A549 (cell line): ENCODE data around the gene ZNF229. TPM values are rescaled to one million over a fixed set of nuclear protein-coding genes. Genes with fewer than 3 reads are reported as not detected.
A peak's percentile ranks its signal among the peaks of the same experiment; 100 is the strongest.
"Not testable (repeated sequence)": the region's sequence is repeated elsewhere in the genome, so short reads cannot be mapped to it uniquely, and the experiment has no call there.

ENCODE experiments used
- ATAC-seq, 2 experiments: fragments of 200-7000 bp in 1 of 2; fragments of >200 bp in 1 of 2; cut with Nextera tagmentation in 1 of 2; cut with Tn5 transposase in 1 of 2; 3 replicates each; pipeline versions ENCODE4 v1.8.0 to v1.9.1; 2018 to 2020; ENCODE audit warnings: mild to moderate bottlenecking in 1 of 2, moderate library complexity in 1 of 2
- CTCF ChIA-PET: fragments of 300-600 bp; sonication (Branson Sonifier 250); formaldehyde crosslinking; extraction: SDS; loops from one replicate; lab custom pipeline; 2021; ENCODE audit warnings: antibody characterized with exemption, inconsistent platforms; lab: Yijun Ruan, JAX
- POLR2A ChIA-PET: fragments of 350-600 bp; formaldehyde crosslinking; extraction: SDS; loops from one replicate; lab custom pipeline; 2021; ENCODE audit warnings: antibody characterized with exemption, inconsistent platforms; lab: Yijun Ruan, JAX
- DNase-seq, 2 experiments: peaks; one replicate each; pipeline versions ENCODE4 v3.0.0 to v3.0.0-alpha.2; 2011 to 2016; ENCODE audit warnings: low read depth in 1 of 2, low spot score in 1 of 2
- FAIRE-seq: peaks from 2 replicates; lab custom pipeline; 2011; peaks lifted over from hg19 to GRCh38; lab: Jason Lieb, UNC
- H3K27ac ChIP-seq, 2 experiments: fragments of >200 bp; sonication (Bioruptor Twin); formaldehyde crosslinking; 3 replicates each; pipeline ENCODE4 v1.5.1; 2016 to 2017
- H3K4me1 ChIP-seq: fragments of >200 bp; sonication (Bioruptor Twin); formaldehyde crosslinking; 3 replicates; pipeline ENCODE4 v1.6.1; 2016
- H3K4me2 ChIP-seq: fragments of >200 bp; sonication (Bioruptor Twin); formaldehyde crosslinking; 3 replicates; pipeline ENCODE4 v1.6.1; 2016
- H3K4me3 ChIP-seq: fragments of >200 bp; sonication (Bioruptor Twin); formaldehyde crosslinking; 3 replicates; pipeline ENCODE4 v1.5.1; 2016
- H3K9me3 ChIP-seq: fragments of >200 bp; sonication (Bioruptor Twin); formaldehyde crosslinking; 3 replicates; pipeline ENCODE4 v1.6.1; 2016
- BHLHE40 ChIP-seq: IDR thresholded peaks from 2 replicates; pipeline ENCODE4 v1.6.1; 2012; ENCODE audit warnings: low read depth, low read length, inconsistent platforms
- CHD2 ChIP-seq: fragments of 150-350 bp; IDR thresholded peaks from 2 replicates; pipeline ENCODE4 v1.6.1; 2014; ENCODE audit warnings: low read length; ENCODE audit not compliant: partially characterized antibody
- CHD4 ChIP-seq: fragments of 200-600 bp; sonication (generic); IDR thresholded peaks from 2 replicates; pipeline ENCODE4 v1.6.1; 2016; ENCODE audit warnings: antibody characterized with exemption, mild to moderate bottlenecking, borderline replicate concordance
- FOSL2 ChIP-seq, 2 experiments: fragments of 450-650 bp in 1 of 2; fragments of >200 bp in 1 of 2; sonication (Bioruptor Twin) in 1 of 2; formaldehyde crosslinking; IDR thresholded peaks; 2 replicates each; pipeline versions ENCODE4 v1.5.0 to v1.6.1; 2016 to 2020; ENCODE audit warnings: mild to moderate bottlenecking in 1 of 2, moderate library complexity in 1 of 2
- GATA3 ChIP-seq: IDR thresholded peaks from 2 replicates; pipeline ENCODE4 v1.6.1; 2012; ENCODE audit warnings: borderline replicate concordance
- HOXB13 ChIP-seq: fragments of 250-450 bp; sonication (Bioruptor Pico); IDR thresholded peaks from 2 replicates; pipeline ENCODE4 v1.5.0; 2020; ENCODE audit warnings: low read depth, mild to moderate bottlenecking, moderate library complexity
- MAFK ChIP-seq: fragments of 450-650 bp; IDR thresholded peaks from 2 replicates; pipeline ENCODE4 v1.6.1; 2014; ENCODE audit not compliant: partially characterized antibody
- MYC ChIP-seq: IDR thresholded peaks from 2 replicates; pipeline ENCODE4 v1.6.1; 2012; ENCODE audit warnings: mild to moderate bottlenecking, inconsistent platforms, low read length, improper control_type of control experiment, borderline replicate concordance
- NFE2L2 ChIP-seq: fragments of 150-350 bp; conservative IDR thresholded peaks from 2 replicates; pipeline ENCODE4 v1.6.1; 2014; ENCODE audit warnings: low read length
- NR3C1 ChIP-seq: fragments of >200 bp; sonication (Bioruptor Twin); formaldehyde crosslinking; IDR thresholded peaks from 3 replicates; pipeline ENCODE4 v1.6.1; 2017
- SMC3 ChIP-seq: fragments of >200 bp; sonication (Bioruptor Twin); formaldehyde crosslinking; IDR thresholded peaks from 3 replicates; pipeline ENCODE4 v1.6.1; 2018; ENCODE audit warnings: inconsistent platforms
- TP53 ChIP-seq: fragments of 250-450 bp; sonication (Bioruptor Pico); IDR thresholded peaks from 2 replicates; pipeline ENCODE4 v1.5.0; 2021; ENCODE audit warnings: mild to moderate bottlenecking, moderate library complexity
- ZC3H11A ChIP-seq: fragments of 450-650 bp; IDR thresholded peaks from 2 replicates; pipeline ENCODE4 v1.6.1; 2014; ENCODE audit warnings: antibody characterized with exemption, mild to moderate bottlenecking
- WGBS: methylation state at CpG from one replicate; pipeline ENCODE4 v1.1.6; 2017; ENCODE audit errors: missing lambda C conversion rate; 5-methylcytosine and 5-hydroxymethylcytosine counted together
- polyA plus RNA-seq, 4 experiments: library from polyadenylated mRNA; depleted of rRNA in 3 of 4; stranded (reverse); fragments of >200 nt; fragmentation: RNase III in 1 of 4; extraction: RNeasy Plus Mini Kit Qiagen cat#74134 plus additional on column Dnase treatment in 1 of 4; gene quantifications; 2 replicates in 3 of 4; 3 replicates in 1 of 4; pipeline ENCODE4 v1.2.3, GENCODE V29; 2011 to 2017
- TF ChIP-seq, protein P1 (sequence below): fragments of 200-600 bp; sonication (generic); IDR thresholded peaks from 2 replicates; pipeline ENCODE4 v1.6.1; 2016; ENCODE audit warnings: antibody characterized with exemption, mild to moderate bottlenecking, moderate library complexity
- TF ChIP-seq, protein P2 (sequence below): fragments of >200 bp; sonication (Bioruptor Twin); formaldehyde crosslinking; IDR thresholded peaks from 3 replicates; pipeline ENCODE4 v1.5.1; 2016
- TF ChIP-seq, protein P3 (sequence below): fragments of 250-450 bp; sonication (Bioruptor Pico); IDR thresholded peaks from 2 replicates; pipeline ENCODE4 v1.5.0; 2021; ENCODE audit warnings: mild to moderate bottlenecking, moderate library complexity, borderline replicate concordance
- TF ChIP-seq, protein P4 (sequence below): fragments of 450-650 bp; IDR thresholded peaks from 2 replicates; pipeline ENCODE4 v1.6.1; 2014; ENCODE audit warnings: antibody characterized with exemption

ZNF229 gene
- polyA plus RNA-seq, 2 of the 4 experiments (the other 2 are of a cell fraction) = 5.3 to 10.0 TPM

DNA sequence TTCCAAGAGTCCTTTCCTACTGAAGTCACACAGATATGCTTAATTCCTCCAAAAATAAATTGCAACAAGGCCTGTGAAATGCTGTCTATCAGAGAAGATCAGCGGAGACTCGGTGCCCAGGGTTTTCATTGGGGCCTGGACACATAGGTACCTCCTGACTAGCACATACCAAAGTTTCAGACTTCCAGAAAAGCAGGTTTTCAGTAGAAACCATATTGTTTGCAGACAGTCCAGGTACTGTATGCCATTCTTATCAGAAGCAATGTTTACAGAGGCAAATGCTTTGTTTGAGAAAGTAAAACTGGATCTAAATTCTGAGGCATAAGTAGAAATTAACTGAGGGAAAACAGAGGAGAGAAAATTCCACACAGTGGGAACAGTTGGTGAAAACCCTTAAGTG is 12.8 kb downstream of the ZNF229 start:
- DNase-seq (no peak), ATAC-seq (no peak), FAIRE-seq (no peak)
- Histone ChIP-seq H3K4me3 (no peak overlapping the region), H3K27ac (no peak overlapping the region), H3K9me3 (peaks cover 78% of the 10 kb centered on the region), H3K4me1 (no peaks in the 10 kb centered on the region), H3K4me2 (no peak overlapping the region)
- no peak for TF ChIP-seq ZC3H11A
- TF ChIP-seq CHD2 = no peak
- no peak for TF ChIP-seq NFE2L2
- no peak for TF ChIP-seq CHD4
- TF ChIP-seq MAFK = no peak
- TF ChIP-seq, protein P1, sequence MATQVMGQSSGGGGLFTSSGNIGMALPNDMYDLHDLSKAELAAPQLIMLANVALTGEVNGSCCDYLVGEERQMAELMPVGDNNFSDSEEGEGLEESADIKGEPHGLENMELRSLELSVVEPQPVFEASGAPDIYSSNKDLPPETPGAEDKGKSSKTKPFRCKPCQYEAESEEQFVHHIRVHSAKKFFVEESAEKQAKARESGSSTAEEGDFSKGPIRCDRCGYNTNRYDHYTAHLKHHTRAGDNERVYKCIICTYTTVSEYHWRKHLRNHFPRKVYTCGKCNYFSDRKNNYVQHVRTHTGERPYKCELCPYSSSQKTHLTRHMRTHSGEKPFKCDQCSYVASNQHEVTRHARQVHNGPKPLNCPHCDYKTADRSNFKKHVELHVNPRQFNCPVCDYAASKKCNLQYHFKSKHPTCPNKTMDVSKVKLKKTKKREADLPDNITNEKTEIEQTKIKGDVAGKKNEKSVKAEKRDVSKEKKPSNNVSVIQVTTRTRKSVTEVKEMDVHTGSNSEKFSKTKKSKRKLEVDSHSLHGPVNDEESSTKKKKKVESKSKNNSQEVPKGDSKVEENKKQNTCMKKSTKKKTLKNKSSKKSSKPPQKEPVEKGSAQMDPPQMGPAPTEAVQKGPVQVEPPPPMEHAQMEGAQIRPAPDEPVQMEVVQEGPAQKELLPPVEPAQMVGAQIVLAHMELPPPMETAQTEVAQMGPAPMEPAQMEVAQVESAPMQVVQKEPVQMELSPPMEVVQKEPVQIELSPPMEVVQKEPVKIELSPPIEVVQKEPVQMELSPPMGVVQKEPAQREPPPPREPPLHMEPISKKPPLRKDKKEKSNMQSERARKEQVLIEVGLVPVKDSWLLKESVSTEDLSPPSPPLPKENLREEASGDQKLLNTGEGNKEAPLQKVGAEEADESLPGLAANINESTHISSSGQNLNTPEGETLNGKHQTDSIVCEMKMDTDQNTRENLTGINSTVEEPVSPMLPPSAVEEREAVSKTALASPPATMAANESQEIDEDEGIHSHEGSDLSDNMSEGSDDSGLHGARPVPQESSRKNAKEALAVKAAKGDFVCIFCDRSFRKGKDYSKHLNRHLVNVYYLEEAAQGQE = no peak
- TF ChIP-seq GATA3 = no peak
- no peak for TF ChIP-seq BHLHE40
- TF ChIP-seq, protein P2, sequence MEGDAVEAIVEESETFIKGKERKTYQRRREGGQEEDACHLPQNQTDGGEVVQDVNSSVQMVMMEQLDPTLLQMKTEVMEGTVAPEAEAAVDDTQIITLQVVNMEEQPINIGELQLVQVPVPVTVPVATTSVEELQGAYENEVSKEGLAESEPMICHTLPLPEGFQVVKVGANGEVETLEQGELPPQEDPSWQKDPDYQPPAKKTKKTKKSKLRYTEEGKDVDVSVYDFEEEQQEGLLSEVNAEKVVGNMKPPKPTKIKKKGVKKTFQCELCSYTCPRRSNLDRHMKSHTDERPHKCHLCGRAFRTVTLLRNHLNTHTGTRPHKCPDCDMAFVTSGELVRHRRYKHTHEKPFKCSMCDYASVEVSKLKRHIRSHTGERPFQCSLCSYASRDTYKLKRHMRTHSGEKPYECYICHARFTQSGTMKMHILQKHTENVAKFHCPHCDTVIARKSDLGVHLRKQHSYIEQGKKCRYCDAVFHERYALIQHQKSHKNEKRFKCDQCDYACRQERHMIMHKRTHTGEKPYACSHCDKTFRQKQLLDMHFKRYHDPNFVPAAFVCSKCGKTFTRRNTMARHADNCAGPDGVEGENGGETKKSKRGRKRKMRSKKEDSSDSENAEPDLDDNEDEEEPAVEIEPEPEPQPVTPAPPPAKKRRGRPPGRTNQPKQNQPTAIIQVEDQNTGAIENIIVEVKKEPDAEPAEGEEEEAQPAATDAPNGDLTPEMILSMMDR = no peak
- TF ChIP-seq, protein P3, sequence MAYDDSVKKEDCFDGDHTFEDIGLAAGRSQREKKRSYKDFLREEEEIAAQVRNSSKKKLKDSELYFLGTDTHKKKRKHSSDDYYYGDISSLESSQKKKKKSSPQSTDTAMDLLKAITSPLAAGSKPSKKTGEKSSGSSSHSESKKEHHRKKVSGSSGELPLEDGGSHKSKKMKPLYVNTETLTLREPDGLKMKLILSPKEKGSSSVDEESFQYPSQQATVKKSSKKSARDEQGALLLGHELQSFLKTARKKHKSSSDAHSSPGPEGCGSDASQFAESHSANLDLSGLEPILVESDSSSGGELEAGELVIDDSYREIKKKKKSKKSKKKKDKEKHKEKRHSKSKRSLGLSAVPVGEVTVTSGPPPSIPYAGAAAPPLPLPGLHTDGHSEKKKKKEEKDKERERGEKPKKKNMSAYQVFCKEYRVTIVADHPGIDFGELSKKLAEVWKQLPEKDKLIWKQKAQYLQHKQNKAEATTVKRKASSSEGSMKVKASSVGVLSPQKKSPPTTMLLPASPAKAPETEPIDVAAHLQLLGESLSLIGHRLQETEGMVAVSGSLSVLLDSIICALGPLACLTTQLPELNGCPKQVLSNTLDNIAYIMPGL (CRISPR knock-in tag) = no peak
- TF ChIP-seq, protein P4, sequence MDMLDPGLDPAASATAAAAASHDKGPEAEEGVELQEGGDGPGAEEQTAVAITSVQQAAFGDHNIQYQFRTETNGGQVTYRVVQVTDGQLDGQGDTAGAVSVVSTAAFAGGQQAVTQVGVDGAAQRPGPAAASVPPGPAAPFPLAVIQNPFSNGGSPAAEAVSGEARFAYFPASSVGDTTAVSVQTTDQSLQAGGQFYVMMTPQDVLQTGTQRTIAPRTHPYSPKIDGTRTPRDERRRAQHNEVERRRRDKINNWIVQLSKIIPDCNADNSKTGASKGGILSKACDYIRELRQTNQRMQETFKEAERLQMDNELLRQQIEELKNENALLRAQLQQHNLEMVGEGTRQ = no peak
- no peak for TF ChIP-seq HOXB13 (CRISPR knock-in tag)
- no peak for TF ChIP-seq FOSL2 (IDR thresholded peaks at IDR 0.05)
- no peak for TF ChIP-seq FOSL2 (CRISPR knock-in tag; IDR thresholded peaks at IDR 0.05)
- no peak for TF ChIP-seq MYC
- TF ChIP-seq TP53 (CRISPR knock-in tag) = no peak
- TF ChIP-seq SMC3 = no peak
- no peak for TF ChIP-seq NR3C1
- CTCF ChIA-PET = no interaction called here
- 62% methylated on average over 2 of the region's 2 CpGs for WGBS
- POLR2A ChIA-PET = no interaction called here

DNA sequence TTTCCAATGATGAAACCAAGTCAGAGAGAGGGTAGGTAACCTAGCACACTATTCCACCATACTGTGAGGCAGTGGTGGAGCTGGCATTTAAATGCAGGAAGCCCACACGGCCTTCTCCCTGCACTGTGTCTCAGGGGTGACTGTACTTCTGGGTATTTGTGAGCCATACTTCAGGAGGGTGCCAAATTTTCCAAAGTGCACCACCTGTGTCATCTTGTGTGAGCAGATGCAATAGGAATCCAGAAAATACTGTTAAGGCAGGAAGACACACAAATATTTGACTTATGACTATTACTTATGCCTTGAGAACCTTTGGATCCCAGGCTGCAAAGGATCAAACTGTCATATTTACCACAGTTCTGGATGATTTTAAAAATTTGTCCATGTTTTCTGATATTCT is 17.3 kb downstream of the ZNF229 start:
- Histone ChIP-seq H3K4me1 (no peaks in the 10 kb centered on the region), H3K4me3 (no peak overlapping the region), H3K27ac (no peak overlapping the region), H3K9me3 (peaks cover 90% of the 10 kb centered on the region)
- CTCF ChIA-PET = no interaction called here
- 29% methylated on average over 1 of the region's 1 CpG for WGBS
- no peak for DNase-seq
- no peak for TF ChIP-seq BHLHE40
- TF ChIP-seq, all 56 proteins: peak for 0
- no peak for FAIRE-seq
- ATAC-seq = no peak
- no peak overlapping the region for H3K4me2 ChIP-seq
- POLR2A ChIA-PET = no interaction called here

DNA sequence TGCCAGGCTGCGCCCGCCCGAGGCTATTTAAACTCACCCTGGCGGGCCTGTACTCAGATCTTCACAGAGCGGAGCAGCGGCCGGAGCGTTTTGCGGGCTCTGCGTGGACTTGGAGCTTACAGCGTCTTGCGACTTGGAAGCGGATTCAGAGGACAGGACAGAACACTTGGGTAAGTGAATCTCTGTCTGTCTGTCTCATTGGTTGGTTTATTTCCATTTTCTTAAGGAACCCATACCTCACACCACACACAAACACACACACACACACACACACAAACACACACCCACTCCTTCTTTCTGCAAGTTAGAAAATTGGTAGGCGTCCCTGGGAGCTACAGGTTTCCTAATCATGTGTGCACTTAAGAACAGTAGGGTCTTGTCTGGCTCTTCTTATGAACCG is 32.7 kb downstream of the ZNF229 start:
- WGBS = 61% methylated on average over 15 of the region's 15 CpGs
- FAIRE-seq, H3K4me3 ChIP-seq, CTCF ChIA-PET, H3K4me1 ChIP-seq, H3K4me2 ChIP-seq, H3K27ac ChIP-seq, POLR2A ChIA-PET: not testable (repeated sequence)
- peak; percentile 70 to 82; a peak in 4 of 6 replicates for ATAC-seq
- H3K9me3 ChIP-seq = peaks cover 77% of the 10 kb centered on the region
- peak in 1 of 2 experiments; percentile 43 for DNase-seq
